Upper lobe of right lung (tissue), 1 donor: ENCODE results near the gene EFCAB11. TPM values are rescaled to one million over a fixed set of nuclear protein-coding genes. Genes with fewer than 3 reads are reported as not detected.

Experiments
- ATAC-seq: fragments of 200-7000 bp; cut with Tn5 transposase; one replicate; pipeline ENCODE4 v1.9.1; 2020; ENCODE audit warnings: mild to moderate bottlenecking, moderate library complexity
- DNase-seq: peaks from one replicate; pipeline ENCODE4 v3.0.0-alpha.2; 2020
- H3K27ac ChIP-seq: fragments of 200-600 bp; one replicate; pipeline ENCODE4 v1.8.0; 2022
- H3K27me3 ChIP-seq: fragments of 200-600 bp; one replicate; pipeline ENCODE4 v1.8.0; 2022; ENCODE audit warnings: mild to moderate bottlenecking
- H3K36me3 ChIP-seq: fragments of 200-600 bp; one replicate; pipeline ENCODE4 v1.8.0; 2022
- H3K4me1 ChIP-seq: fragments of 200-600 bp; one replicate; pipeline ENCODE4 v1.8.0; 2022
- H3K4me3 ChIP-seq: fragments of 200-600 bp; one replicate; pipeline ENCODE4 v1.8.0; 2022; ENCODE audit warnings: mild to moderate bottlenecking
- H3K9me3 ChIP-seq: fragments of 200-600 bp; one replicate; pipeline ENCODE4 v1.8.0; 2022
- CTCF ChIP-seq: fragments of 200-600 bp; IDR thresholded peaks from one replicate; pipeline ENCODE4 v1.8.0; 2022; ENCODE audit warnings: antibody characterized with exemption
- intact Hi-C: fragments of 100-400 bp; cut with DNase I; formaldehyde crosslinking; loops from one replicate; pipeline ENCODE4 v1.11.0; 2022
- total RNA-seq: library from RNA; stranded (reverse); fragmentation: NEBNext Ultra II Directional; extraction: Animal tissue kit (Norgen Biotek cat#: 25700); gene quantifications from one replicate; pipeline ENCODE4 v1.2.1, GENCODE V29; 2021
- donor health status: DM: no; HTN: yes; CAD: no; lungs with severe emphysema.

The EFCAB11 gene
- total RNA-seq, 1 donor from 2014 or later: 4.0 TPM

- no peak for TF ChIP-seq CTCF
Observed at GRCh38 chr14:89990623-89991275, 36.2 kb upstream of the EFCAB11 start.

DNA sequence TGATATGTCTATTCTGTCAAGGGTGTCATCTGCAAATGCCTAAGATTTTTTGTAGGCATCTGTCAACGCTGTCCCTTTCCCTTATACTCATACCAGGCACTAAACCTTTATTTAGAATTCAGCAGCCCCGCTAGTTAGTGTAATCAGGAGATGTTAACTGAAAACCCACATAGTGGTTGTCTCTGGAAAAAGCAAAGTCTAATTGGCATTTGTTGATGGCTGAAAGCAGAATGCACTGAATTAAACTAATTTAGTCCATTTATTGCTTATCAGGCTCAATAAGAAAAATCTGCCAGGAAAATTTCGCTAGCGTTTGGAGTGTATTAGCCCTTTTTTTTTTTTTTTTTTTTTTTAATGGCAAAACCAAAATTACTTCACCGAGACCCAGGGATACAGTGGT is 35.7 kb upstream of the EFCAB11 start:
- ATAC-seq: no peak
- intact Hi-C loops: no loop called here

More at GRCh38 chr14:89990623-89991275, 36.2 kb upstream of the EFCAB11 start:
- H3K36me3 ChIP-seq: peaks cover 46% of the 10 kb centered on the region
- ATAC-seq: no peak
- H3K4me1 ChIP-seq: no peaks in the 10 kb centered on the region
- no peaks in the 10 kb centered on the region for H3K27me3 ChIP-seq
- H3K27ac ChIP-seq: no peak overlapping the region
- no peaks in the 10 kb centered on the region for H3K9me3 ChIP-seq
- intact Hi-C loops: no loop called here
- H3K4me3 ChIP-seq: no peak overlapping the region
- DNase-seq: no peak

GRCh38 chr14:89988787-89989186 is 34.3 kb upstream of the EFCAB11 start:
- H3K9me3 ChIP-seq: no peaks in the 10 kb centered on the region
- H3K36me3 ChIP-seq: peaks cover 35% of the 10 kb centered on the region
- no peak for ATAC-seq
- H3K4me1 ChIP-seq: no peaks in the 10 kb centered on the region
- H3K27me3 ChIP-seq: no peaks in the 10 kb centered on the region
- intact Hi-C loops: no loop called here
- H3K4me3 ChIP-seq: no peak overlapping the region
- no peak overlapping the region for H3K27ac ChIP-seq
- no peak for DNase-seq
- no peak for TF ChIP-seq CTCF

More for the DNA sequence above, 35.7 kb upstream of the EFCAB11 start:
- H3K4me1 ChIP-seq: no peaks in the 10 kb centered on the region
- no peak for DNase-seq
- H3K4me3 ChIP-seq: no peak overlapping the region
- peaks cover 43% of the 10 kb centered on the region for H3K36me3 ChIP-seq
- H3K27me3 ChIP-seq: no peaks in the 10 kb centered on the region
- no peak overlapping the region for H3K27ac ChIP-seq
- H3K9me3 ChIP-seq: no peaks in the 10 kb centered on the region
- no peak for TF ChIP-seq CTCF

DNA sequence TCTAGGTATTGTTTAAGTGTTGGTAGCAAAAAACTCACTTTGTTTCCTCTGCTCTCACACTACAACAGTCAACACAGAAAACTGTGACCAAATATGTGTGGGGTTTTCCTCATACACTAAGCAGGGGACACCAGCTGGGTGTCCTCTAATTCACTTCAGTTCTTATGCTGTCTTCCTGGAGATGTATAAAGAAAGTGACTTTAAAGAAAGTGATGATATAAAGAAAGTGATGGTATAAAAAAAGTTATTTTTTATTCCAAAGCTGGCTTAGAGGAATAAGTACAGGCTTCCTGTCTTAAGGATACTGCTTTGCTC is 32.6 kb upstream of the EFCAB11 start:
- intact Hi-C loops: no loop called here
- H3K9me3 ChIP-seq: no peaks in the 10 kb centered on the region
- TF ChIP-seq CTCF: no peak
- ATAC-seq (no peak), DNase-seq (no peak)
- no peaks in the 10 kb centered on the region for H3K4me1 ChIP-seq
- peaks cover 25% of the 10 kb centered on the region for H3K36me3 ChIP-seq
- no peak overlapping the region for H3K4me3 ChIP-seq
- no peaks in the 10 kb centered on the region for H3K27me3 ChIP-seq
- no peak overlapping the region for H3K27ac ChIP-seq

GRCh38 chr14:89986462-89987160 is 32.1 kb upstream of the EFCAB11 start:
- ATAC-seq (no peak), DNase-seq (no peak)
- Histone ChIP-seq H3K36me3 (peaks cover 25% of the 10 kb centered on the region), H3K4me3 (no peak overlapping the region), H3K27me3 (no peaks in the 10 kb centered on the region), H3K9me3 (no peaks in the 10 kb centered on the region), H3K27ac (no peak overlapping the region), H3K4me1 (no peaks in the 10 kb centered on the region)
- no peak for TF ChIP-seq CTCF
- intact Hi-C loops: no loop called here
